ENCODE measurements around the gene YPEL1. TPM values are rescaled to one million over a fixed set of nuclear protein-coding genes. Genes with fewer than 3 reads are reported as not detected.
A peak's percentile ranks its signal among the peaks of the same experiment; 100 is the strongest.

Gene YPEL1
- total RNA-seq, 6 experiments from 2014 or later = 1.0 to 11.2 (median 2.7) TPM

- H3K27me3 ChIP-seq = no peaks in the 10 kb centered on the region
- peaks cover 0 to 45% (median 21%) of the 10 kb centered on the region in 4 donors for H3K36me3 ChIP-seq
- no peaks in the 10 kb centered on the region for H3K9me3 ChIP-seq
- H3K4me3 ChIP-seq = no peak overlapping the region
- no CpG with 5 or more reads among the region's 8 CpGs for WGBS (ENCODE audit: insufficient coverage, low coverage, low lambda C conversion rate, missing lambda C conversion rate)
- no peaks in the 10 kb centered on the region for H3K4me1 ChIP-seq
- H3K27ac ChIP-seq = no peak overlapping the region
- TF ChIP-seq POLR2A (IDR thresholded peaks at IDR 0.05) (no peak), CTCF (IDR thresholded peaks at IDR 0.05) (no peak)
- DNase-seq (no peak), ATAC-seq (peak in 1 of 4 donors; percentile 6)
- intact Hi-C loops (cut with DNase I) = no loop called here
Observed at GRCh38 chr22:21686193-21686608, 49.4 kb downstream of the YPEL1 start.

DNA sequence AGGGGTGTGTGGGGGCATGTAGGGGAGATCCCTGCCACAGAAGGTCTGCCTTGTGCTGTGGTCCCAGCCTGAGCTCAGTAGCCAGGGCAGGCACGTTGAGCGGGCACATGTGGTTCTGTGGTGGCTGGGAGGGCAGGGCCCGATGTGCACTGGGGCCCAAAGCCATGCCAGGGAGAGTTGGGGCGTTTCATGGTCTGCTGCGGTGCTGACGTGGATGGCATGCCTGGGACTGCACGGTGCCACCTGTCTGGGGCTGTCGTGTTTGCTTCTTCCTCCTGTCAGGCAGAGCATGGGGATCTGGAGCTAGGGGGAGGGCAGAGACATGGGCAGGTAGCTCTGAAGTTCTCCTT is 50.5 kb downstream of the YPEL1 start:
- Histone ChIP-seq H3K27me3 (no peaks in the 10 kb centered on the region), H3K9me3 (no peaks in the 10 kb centered on the region), H3K4me1 (no peaks in the 10 kb centered on the region), H3K4me3 (no peak overlapping the region), H3K36me3 (peaks cover 0 to 49% (median 21%) of the 10 kb centered on the region in 4 donors), H3K27ac (no peak overlapping the region)
- no CpG with 5 or more reads among the region's 8 CpGs for WGBS (ENCODE audit: insufficient coverage, low coverage, low lambda C conversion rate, missing lambda C conversion rate)
- intact Hi-C loops (cut with DNase I) = no loop called here
- TF ChIP-seq POLR2A (IDR thresholded peaks at IDR 0.05) (no peak), CTCF (IDR thresholded peaks at IDR 0.05) (no peak)
- no peak for DNase-seq
- no peak for ATAC-seq

DNA sequence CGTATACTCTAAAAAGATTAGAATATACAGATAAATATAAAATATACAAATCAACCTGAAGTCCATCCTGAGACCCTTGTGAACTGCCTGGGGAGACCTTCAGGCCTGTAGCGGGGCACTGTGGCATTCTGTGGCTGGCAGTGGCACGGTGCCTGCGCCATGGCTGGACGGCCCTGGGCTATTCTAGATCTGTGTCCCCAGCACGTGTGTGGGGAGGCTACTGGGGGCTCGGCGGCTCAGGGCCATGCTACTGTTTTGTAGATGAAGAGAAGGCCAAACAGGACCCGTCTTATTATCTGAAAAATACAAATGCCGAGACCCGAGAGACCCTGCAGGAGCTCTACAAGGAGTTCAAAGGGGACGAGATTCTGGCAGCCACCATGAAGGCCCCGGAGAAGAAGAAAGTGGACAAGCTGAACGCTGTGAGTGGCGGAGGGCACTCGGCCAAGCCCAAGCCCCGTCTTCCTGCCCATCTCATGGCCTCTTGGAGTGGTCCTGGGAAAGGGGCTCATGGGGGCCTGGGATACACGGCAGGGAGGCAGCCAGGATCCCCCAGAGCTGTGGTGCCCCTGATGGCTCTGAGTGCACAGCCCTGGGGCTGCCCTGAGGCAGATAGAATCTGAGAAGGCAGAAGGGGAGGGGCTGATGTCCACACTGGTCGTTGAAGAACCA is 51.0 kb downstream of the YPEL1 start:
- Histone ChIP-seq H3K4me1 (no peaks in the 10 kb centered on the region), H3K4me3 (no peak overlapping the region), H3K9me3 (no peaks in the 10 kb centered on the region), H3K36me3 (peaks cover 0 to 49% (median 21%) of the 10 kb centered on the region in 4 donors), H3K27me3 (no peaks in the 10 kb centered on the region), H3K27ac (no peak overlapping the region)
- intact Hi-C loops (cut with DNase I) = no loop called here
- 90% methylated on average over 9 of the region's 19 CpGs for WGBS (ENCODE audit: insufficient coverage, low coverage, low lambda C conversion rate, missing lambda C conversion rate)
- DNase-seq (peak in 1 of 3 donors; percentile 22), ATAC-seq (no peak)
- no peak for TF ChIP-seq CTCF (IDR thresholded peaks at IDR 0.05)
- TF ChIP-seq POLR2A (IDR thresholded peaks at IDR 0.05) = no peak

GRCh38 chr22:21683401-21683811 is 52.2 kb downstream of the YPEL1 start:
- intact Hi-C loops (cut with DNase I) = no loop called here
- no peak overlapping the region for H3K27ac ChIP-seq
- no peak for DNase-seq
- peaks cover 0 to 48% (median 21%) of the 10 kb centered on the region in 4 donors for H3K36me3 ChIP-seq
- peaks cover 0 to 3% (median 0%) of the 10 kb centered on the region in 4 donors for H3K4me1 ChIP-seq
- 90% methylated on average over 5 of the region's 7 CpGs for WGBS (ENCODE audit: insufficient coverage, low coverage, low lambda C conversion rate, missing lambda C conversion rate)
- ATAC-seq = no peak
- no peaks in the 10 kb centered on the region for H3K9me3 ChIP-seq
- H3K27me3 ChIP-seq = no peaks in the 10 kb centered on the region
- TF ChIP-seq CTCF (IDR thresholded peaks at IDR 0.05) (no peak), POLR2A (IDR thresholded peaks at IDR 0.05) (no peak)
- H3K4me3 ChIP-seq = no peak overlapping the region

Measured in right lobe of liver (tissue), 6 donors.